GM23338 (cell line): ENCODE results near the gene GUCD1. TPM values are rescaled to one million over a fixed set of nuclear protein-coding genes. Genes with fewer than 3 reads are reported as not detected.

Experiments used
- ATAC-seq: fragments of 200-7000 bp; cut with Tn5 transposase; 3 replicates; pipeline ENCODE4 v1.9.1; 2020
- DNase-seq: peaks from one replicate; pipeline ENCODE4 v3.0.0-alpha.2; 2015; ENCODE audit warnings: low spot score
- H2AFZ ChIP-seq: fragments of 200-600 bp; sonication (generic); 2 replicates; pipeline ENCODE4 v1.8.0; 2016; ENCODE audit warnings: antibody characterized with exemption, mild to moderate bottlenecking, moderate library complexity
- H3F3A ChIP-seq: fragments of 200-600 bp; sonication (generic); replicated peaks from 2 replicates; pipeline ENCODE4 v1.8.0; 2017; ENCODE audit warnings: antibody characterized with exemption, mixed run types, low read depth
- H3K27ac ChIP-seq: fragments of 200-600 bp; sonication (generic); 2 replicates; pipeline ENCODE4 v1.6.1; 2016; ENCODE audit warnings: low read depth
- H3K27me3 ChIP-seq: fragments of 200-600 bp; sonication (generic); 2 replicates; pipeline ENCODE4 v1.8.0; 2016; ENCODE audit warnings: mild to moderate bottlenecking, mixed run types, moderate library complexity; ENCODE audit not compliant: insufficient read depth
- H3K36me3 ChIP-seq: fragments of 200-600 bp; sonication (generic); 2 replicates; pipeline ENCODE4 v1.8.0; 2016; ENCODE audit warnings: mild to moderate bottlenecking; ENCODE audit not compliant: insufficient read depth
- H3K4me1 ChIP-seq: fragments of 200-600 bp; sonication (generic); 2 replicates; pipeline ENCODE4 v1.8.0; 2016; ENCODE audit warnings: mild to moderate bottlenecking, moderate library complexity; ENCODE audit not compliant: insufficient read depth
- H3K4me2 ChIP-seq: fragments of 200-600 bp; sonication (generic); 2 replicates; pipeline ENCODE4 v1.7.1; 2017; ENCODE audit warnings: mixed run types
- H3K4me3 ChIP-seq: fragments of 200-600 bp; sonication (generic); 2 replicates; pipeline ENCODE4 v1.6.1; 2016; ENCODE audit warnings: mixed run types
- H3K79me2 ChIP-seq: fragments of 200-600 bp; sonication (generic); replicated peaks from 2 replicates; pipeline ENCODE4 v1.8.0; 2017; ENCODE audit warnings: mild to moderate bottlenecking; ENCODE audit not compliant: insufficient read depth
- H3K9me2 ChIP-seq: fragments of 200-600 bp; sonication (generic); 2 replicates; pipeline ENCODE4 v1.8.0; 2017; ENCODE audit not compliant: insufficient read depth
- H4K20me1 ChIP-seq: fragments of 200-600 bp; sonication (generic); replicated peaks from 2 replicates; pipeline ENCODE4 v1.8.0; 2017; ENCODE audit warnings: mild to moderate bottlenecking; ENCODE audit not compliant: insufficient read depth
- H3K27ac Mint-ChIP-seq: 2 replicates; pipeline ENCODE4 v1.8.0; 2020; ENCODE audit warnings: inconsistent platforms, mild to moderate bottlenecking, moderate library complexity, mixed read lengths
- H3K27me3 Mint-ChIP-seq: 3 replicates; pipeline ENCODE4 v1.8.0; 2022; ENCODE audit warnings: low read depth, mild to moderate bottlenecking, moderate library complexity, mixed read lengths, inconsistent platforms; ENCODE audit not compliant: insufficient read depth, poor library complexity
- H3K36me3 Mint-ChIP-seq: 3 replicates; pipeline ENCODE4 v1.8.0; 2021; ENCODE audit warnings: low read depth, mild to moderate bottlenecking, inconsistent platforms, moderate library complexity, mixed read lengths
- H3K4me1 Mint-ChIP-seq: 3 replicates; pipeline ENCODE4 v1.8.0; 2020; ENCODE audit warnings: mild to moderate bottlenecking, inconsistent platforms, mixed read lengths
- H3K4me3 Mint-ChIP-seq: 3 replicates; pipeline ENCODE4 v1.8.0; 2021; ENCODE audit warnings: moderate library complexity, mild to moderate bottlenecking, inconsistent platforms, mixed read lengths
- H3K9me3 Mint-ChIP-seq: 3 replicates; pipeline ENCODE4 v1.8.0; 2020; ENCODE audit warnings: moderate library complexity, mild to moderate bottlenecking, inconsistent platforms, mixed read lengths
- CREB1 ChIP-seq: fragments of 250-450 bp; sonication (Bioruptor Pico); IDR thresholded peaks from 2 replicates; pipeline ENCODE4 v1.5.0; 2020; ENCODE audit warnings: low read depth, mild to moderate bottlenecking, moderate library complexity
- ETS1 ChIP-seq: IDR thresholded peaks from 2 replicates; pipeline ENCODE4 v1.6.1; 2016; ENCODE audit warnings: antibody characterized with exemption
- EZH2 ChIP-seq: fragments of 200-600 bp; sonication (generic); IDR thresholded peaks from one replicate; pipeline ENCODE4 v1.8.0; 2017; ENCODE audit warnings: antibody characterized with exemption, mild to moderate bottlenecking, low read depth; ENCODE audit not compliant: unreplicated experiment
- EZH2phosphoT487 ChIP-seq: fragments of 200-600 bp; sonication (generic); IDR thresholded peaks from one replicate; pipeline ENCODE4 v1.8.1; 2018; ENCODE audit warnings: antibody characterized with exemption; ENCODE audit not compliant: unreplicated experiment
- NANOG ChIP-seq: IDR thresholded peaks from 2 replicates; pipeline ENCODE4 v1.6.1; 2016; ENCODE audit warnings: antibody characterized with exemption, borderline replicate concordance
- POLR2AphosphoS5 ChIP-seq: IDR thresholded peaks from 2 replicates; pipeline ENCODE4 v1.6.1; 2016; ENCODE audit warnings: antibody characterized with exemption, low read depth
- REST ChIP-seq: IDR thresholded peaks from one replicate; pipeline ENCODE4 v1.6.1; 2018; ENCODE audit warnings: antibody characterized with exemption; ENCODE audit not compliant: unreplicated experiment
- ZNF331 ChIP-seq: fragments of 250-450 bp; sonication (Bioruptor Pico); IDR thresholded peaks from 2 replicates; pipeline ENCODE4 v1.5.0; 2020; ENCODE audit warnings: low read depth, mild to moderate bottlenecking, moderate library complexity
- ZNF462 ChIP-seq: fragments of 250-450 bp; sonication (Bioruptor Pico); IDR thresholded peaks from 2 replicates; pipeline ENCODE4 v1.5.0; 2020; ENCODE audit warnings: mild to moderate bottlenecking, moderate library complexity
- polyA plus RNA-seq: library from polyadenylated mRNA; unstranded; fragments of >200 nt; fragmentation: Nextera tagmentation; extraction: Ambion mirVana; gene quantifications from 2 replicates; pipeline ENCODE4 v1.2.1, GENCODE V29; 2016
- total RNA-seq: library from RNA; depleted of rRNA; stranded (reverse); fragments of >200 nt; shearing (Covaris generic); gene quantifications from 2 replicates; pipeline ENCODE4 v1.2.3, GENCODE V29; 2014

Gene GUCD1
- total and polyA plus RNA-seq, 2 experiments from 2014 or later, result 39.0 to 106 TPM

GRCh38 chr22:24550028-24550901 lies 4.7 kb downstream of the GUCD1 start:
- ATAC-seq (no peak), DNase-seq (no peak)
- H3K4me3 ChIP-seq, result no peak overlapping the region
- H3K27me3 Mint-ChIP-seq, result peaks cover 5% of the 10 kb centered on the region
- H3K4me3 Mint-ChIP-seq, result no peak overlapping the region
- no peaks in the 10 kb centered on the region for H3K9me2 ChIP-seq
- H3K79me2 ChIP-seq, result peaks cover 44% of the 10 kb centered on the region
- no peaks in the 10 kb centered on the region for H3K27me3 ChIP-seq
- H3K27ac Mint-ChIP-seq, result no peak overlapping the region
- H3K4me1 Mint-ChIP-seq, result peaks cover 15% of the 10 kb centered on the region
- H3K36me3 ChIP-seq, result no peaks in the 10 kb centered on the region; the same call in 1 of the 2 replicates
- H4K20me1 ChIP-seq, result peaks cover 20% of the 10 kb centered on the region
- no peak overlapping the region for H3K4me2 ChIP-seq
- H3K9me3 Mint-ChIP-seq, result no peaks in the 10 kb centered on the region
- H3K27ac ChIP-seq, result no peak overlapping the region
- H3K4me1 ChIP-seq, result peaks cover 9% of the 10 kb centered on the region; the same call in 1 of the 2 replicates
- H3F3A ChIP-seq, result no peaks in the 10 kb centered on the region
- H2AFZ ChIP-seq, result no peak overlapping the region
- TF ChIP-seq CREB1 (CRISPR knock-in tag) (no peak), EZH2 (no peak), ZNF331 (CRISPR knock-in tag) (no peak), REST (no peak), NANOG (no peak), ETS1 (no peak), EZH2phosphoT487 (no peak), POLR2AphosphoS5 (no peak), ZNF462 (CRISPR knock-in tag) (no peak)
- peaks cover 29% of the 10 kb centered on the region for H3K36me3 Mint-ChIP-seq
